ENCODE data around the gene OR8D1. TPM values are rescaled to one million over a fixed set of nuclear protein-coding genes. Genes with fewer than 3 reads are reported as not detected.

Gene OR8D1
- not detected for total RNA-seq

GRCh38 chr11:124313849-124314248 is at the start of gene OR8D1:
TSS of gene OR8D1 (minus strand) at chr11:124313949. CDS start at chr11:124310766, 3,183 bp downstream.
- no peak for ATAC-seq

- ATAC-seq = no peak
Observed at GRCh38 chr11:124359566-124359965, 45.8 kb upstream of the OR8D1 start.

GRCh38 chr11:124346311-124346955 is 32.7 kb upstream of the OR8D1 start:
- no peak for ATAC-seq

- ATAC-seq = no peak
Observed at GRCh38 chr11:124344346-124344745, 30.6 kb upstream of the OR8D1 start.

GRCh38 chr11:124340142-124340447 is 26.3 kb upstream of the OR8D1 start:
- ATAC-seq = no peak

GRCh38 chr11:124339396-124340141 is 25.8 kb upstream of the OR8D1 start:
- ATAC-seq = no peak

GRCh38 chr11:124331873-124332272 is 18.1 kb upstream of the OR8D1 start:
- ATAC-seq = no peak

GRCh38 chr11:124329787-124330478 is 16.2 kb upstream of the OR8D1 start:
- ATAC-seq = no peak

GRCh38 chr11:124327775-124328174 is 14.0 kb upstream of the OR8D1 start:
- no peak for ATAC-seq

- no peak for ATAC-seq
Observed at GRCh38 chr11:124322356-124322755, 8.6 kb upstream of the OR8D1 start.

GRCh38 chr11:124320097-124320496 is 6.3 kb upstream of the OR8D1 start, which contains the start of gene OR8D2:
TSS of gene OR8D2 (minus strand) at chr11:124320197. CDS start at chr11:124320197, 0 bp downstream.
- ATAC-seq = no peak

GRCh38 chr11:124315052-124315451 is 1.3 kb upstream of the OR8D1 start:
- no peak for ATAC-seq

GRCh38 chr11:124313131-124313530 is 618 bp downstream of the OR8D1 start:
- no peak for ATAC-seq

- no peak for ATAC-seq
Observed at GRCh38 chr11:124311670-124312069, 2.1 kb downstream of the OR8D1 start.

- ATAC-seq = no peak
Observed at GRCh38 chr11:124311269-124311668, 2.5 kb downstream of the OR8D1 start.

- no peak for ATAC-seq
Observed at GRCh38 chr11:124310721-124311120, 3.0 kb downstream of the OR8D1 start.

- ATAC-seq = no peak
Observed at GRCh38 chr11:124307093-124307492, 6.7 kb downstream of the OR8D1 start.

GRCh38 chr11:124302347-124303125 is 11.2 kb downstream of the OR8D1 start:
- no peak for ATAC-seq

GRCh38 chr11:124301548-124301947 is 12.2 kb downstream of the OR8D1 start:
- ATAC-seq = no peak

GRCh38 chr11:124297921-124298320 is 15.8 kb downstream of the OR8D1 start:
- no peak for ATAC-seq

GRCh38 chr11:124296016-124296415 is 17.7 kb downstream of the OR8D1 start:
- ATAC-seq = no peak

GRCh38 chr11:124294687-124295086 is 19.1 kb downstream of the OR8D1 start:
- ATAC-seq = no peak

All from esophagus mucosa (tissue), 1 donor.